H9 (cell line): ENCODE measurements around the gene HCAR3. TPM values are rescaled to one million over a fixed set of nuclear protein-coding genes. Genes with fewer than 3 reads are reported as not detected.

Experiments
- DNase-seq: peaks from one replicate; pipeline ENCODE4 v3.0.0-alpha.2; 2017
- H2AFZ ChIP-seq: one replicate; pipeline ENCODE4 v1.6.1; 2013; ENCODE audit warnings: mild to moderate bottlenecking, low read length, control low read depth, moderate library complexity
- H2AK5ac ChIP-seq: 2 replicates; pipeline ENCODE4 v1.6.1; 2013; ENCODE audit warnings: low read length, control low read depth, mixed read lengths; ENCODE audit not compliant: insufficient read length
- H2BK120ac ChIP-seq: one replicate; pipeline ENCODE4 v1.6.1; 2013; ENCODE audit warnings: low read depth, mild to moderate bottlenecking, low read length, control low read depth, inconsistent platforms; ENCODE audit not compliant: poor library complexity, severe bottlenecking
- H2BK12ac ChIP-seq: 2 replicates; pipeline ENCODE4 v1.6.1; 2013; ENCODE audit warnings: low read length, control low read depth, mixed read lengths, low read depth; ENCODE audit not compliant: insufficient read length
- H2BK15ac ChIP-seq: 2 replicates; pipeline ENCODE4 v1.6.1; 2013; ENCODE audit warnings: low read depth, low read length, control low read depth
- H2BK20ac ChIP-seq: one replicate; pipeline ENCODE4 v1.6.1; 2013; ENCODE audit warnings: low read depth, mild to moderate bottlenecking, low read length, control low read depth, inconsistent platforms; ENCODE audit not compliant: poor library complexity, severe bottlenecking
- H2BK5ac ChIP-seq: 2 replicates; pipeline ENCODE4 v1.6.1; 2013; ENCODE audit warnings: low read length, control low read depth, mixed read lengths; ENCODE audit not compliant: insufficient read length
- H3K14ac ChIP-seq: 2 replicates; pipeline ENCODE4 v1.6.1; 2013; ENCODE audit warnings: low read length, control low read depth; ENCODE audit not compliant: insufficient read depth
- H3K18ac ChIP-seq: 2 replicates; pipeline ENCODE4 v1.6.1; 2013; ENCODE audit warnings: low read depth, mild to moderate bottlenecking, mixed read lengths, low read length, control low read depth; ENCODE audit not compliant: insufficient read length
- H3K23ac ChIP-seq: 2 replicates; pipeline ENCODE4 v1.6.1; 2013; ENCODE audit warnings: low read length, control low read depth, mixed read lengths, low read depth; ENCODE audit not compliant: insufficient read length
- H3K23me2 ChIP-seq: 2 replicates; pipeline ENCODE4 v1.6.1; 2013; ENCODE audit warnings: low read depth, mild to moderate bottlenecking, mixed read lengths, low read length, control low read depth; ENCODE audit not compliant: insufficient read length, poor library complexity, severe bottlenecking
- H3K27ac ChIP-seq: 2 replicates; pipeline ENCODE4 v1.5.1; 2013; ENCODE audit warnings: low read length, control low read depth, mixed read lengths, low read depth; ENCODE audit not compliant: insufficient read length
- H3K27me3 ChIP-seq: 2 replicates; pipeline ENCODE4 v1.6.1; 2013; ENCODE audit warnings: low read length, control low read depth, inconsistent platforms; ENCODE audit not compliant: insufficient read depth
- H3K4ac ChIP-seq: 2 replicates; pipeline ENCODE4 v1.6.1; 2013; ENCODE audit warnings: low read depth, mild to moderate bottlenecking, control low read depth, inconsistent platforms, low read length, moderate library complexity
- H3K4me1 ChIP-seq: 2 replicates; pipeline ENCODE4 v1.6.1; 2013; ENCODE audit warnings: low read length, control low read depth, inconsistent platforms; ENCODE audit not compliant: insufficient read depth
- H3K4me2 ChIP-seq: 2 replicates; pipeline ENCODE4 v1.6.1; 2013; ENCODE audit warnings: low read length, control low read depth, mixed read lengths; ENCODE audit not compliant: insufficient read length, insufficient read depth
- H3K56ac ChIP-seq: 2 replicates; pipeline ENCODE4 v1.6.1; 2013; ENCODE audit warnings: low read depth, mild to moderate bottlenecking, mixed read lengths, low read length, control low read depth; ENCODE audit not compliant: insufficient read length
- H3K79me1 ChIP-seq: 2 replicates; pipeline ENCODE4 v1.6.1; 2013; ENCODE audit warnings: low read depth, mild to moderate bottlenecking, moderate library complexity, low read length, control low read depth, inconsistent platforms; ENCODE audit not compliant: insufficient read depth, poor library complexity, severe bottlenecking
- H3K79me2 ChIP-seq: 2 replicates; pipeline ENCODE4 v1.6.1; 2013; ENCODE audit warnings: low read length, control low read depth, inconsistent platforms; ENCODE audit not compliant: insufficient read depth
- H3K9ac ChIP-seq: 2 replicates; pipeline ENCODE4 v1.6.1; 2013; ENCODE audit warnings: low read length, control low read depth, mixed read lengths; ENCODE audit not compliant: insufficient read length; ENCODE audit errors: extremely low read depth
- H3K9me3 ChIP-seq: one replicate; pipeline ENCODE4 v1.6.1; 2013; ENCODE audit warnings: low read depth, low read length, inconsistent platforms; ENCODE audit not compliant: control insufficient read depth
- H3T11ph ChIP-seq: one replicate; pipeline ENCODE4 v1.6.1; 2013; ENCODE audit warnings: mild to moderate bottlenecking, low read length, control low read depth, inconsistent platforms
- H4K20me1 ChIP-seq: one replicate; pipeline ENCODE4 v1.6.1; 2013; ENCODE audit not compliant: control insufficient read depth, insufficient read length, insufficient read depth
- H4K5ac ChIP-seq: 2 replicates; pipeline ENCODE4 v1.6.1; 2013; ENCODE audit warnings: low read depth, mild to moderate bottlenecking, mixed read lengths, low read length, control low read depth; ENCODE audit not compliant: insufficient read length
- H4K8ac ChIP-seq: replicated peaks from 2 replicates; pipeline ENCODE4 v1.6.1; 2013; ENCODE audit warnings: low read length, control low read depth, mixed read lengths, low read depth; ENCODE audit not compliant: insufficient read length
- H4K91ac ChIP-seq: 2 replicates; pipeline ENCODE4 v1.6.1; 2013; ENCODE audit warnings: low read depth, mild to moderate bottlenecking, moderate library complexity, mixed read lengths, low read length, control low read depth; ENCODE audit not compliant: insufficient read length
- H3K27ac Mint-ChIP-seq, 3 experiments: 2 replicates in 2 of 3; 3 replicates in 1 of 3; pipeline ENCODE4 v1.8.0; 2020 to 2021; ENCODE audit warnings: mixed read lengths in 3 of 3, mild to moderate bottlenecking in 1 of 3, moderate library complexity in 1 of 3
- H3K27me3 Mint-ChIP-seq: 2 replicates; pipeline ENCODE4 v1.8.0; 2021; ENCODE audit warnings: low read depth, mild to moderate bottlenecking, moderate library complexity, mixed read lengths
- H3K36me3 Mint-ChIP-seq, 3 experiments: 2 replicates in 2 of 3; 3 replicates in 1 of 3; pipeline ENCODE4 v1.8.0; 2020 to 2021; ENCODE audit warnings: low read depth in 3 of 3, mixed read lengths in 3 of 3; ENCODE audit not compliant: insufficient read depth in 1 of 3
- H3K4me1 Mint-ChIP-seq, 2 experiments: 2 replicates each; pipeline ENCODE4 v1.8.0; 2020; ENCODE audit warnings: mixed read lengths in 2 of 2
- H3K4me3 Mint-ChIP-seq, 2 experiments: 2 replicates in 1 of 2; 3 replicates in 1 of 2; pipeline ENCODE4 v1.8.0; 2020 to 2021; ENCODE audit warnings: mild to moderate bottlenecking in 2 of 2, mixed read lengths in 2 of 2, moderate library complexity in 1 of 2
- H3K9me3 Mint-ChIP-seq, 2 experiments: 2 replicates in 1 of 2; 3 replicates in 1 of 2; pipeline ENCODE4 v1.8.0; 2020; ENCODE audit warnings: mild to moderate bottlenecking in 2 of 2, mixed read lengths in 2 of 2, moderate library complexity in 1 of 2
- CTCF ChIP-seq: fragments of 200-600 bp; sonication (generic); conservative IDR thresholded peaks from 3 replicates; pipeline ENCODE4 v1.8.0; 2021; ENCODE audit warnings: antibody characterized with exemption, mild to moderate bottlenecking
- WGBS: extraction: QIAGEN DNeasy Blood & Tissue Kit; methylation state at CpG from one replicate; pipeline ENCODE4 v1.1.7; 2013; ENCODE audit warnings: missing lambda C conversion rate, low lambda C conversion rate, mixed read lengths; ENCODE audit not compliant: insufficient read length; ENCODE audit errors: extremely low coverage; 5-methylcytosine and 5-hydroxymethylcytosine counted together
- total RNA-seq: library from RNA; stranded (reverse); gene quantifications from 2 replicates; pipeline ENCODE4 v1.2.1, GENCODE V29; 2021

The HCAR3 gene
- total RNA-seq, 1 experiment from 2014 or later, result not detected

- Histone ChIP-seq H4K5ac (no peak overlapping the region), H3T11ph (no peak overlapping the region), H3K9me3 (no peaks in the 10 kb centered on the region), H2BK15ac (no peak overlapping the region), H3K27ac (no peak overlapping the region), H2BK12ac (no peak overlapping the region), H3K23ac (no peak overlapping the region), H4K8ac (no peak overlapping the region), H2AFZ (no peak overlapping the region), H3K27me3 (no peaks in the 10 kb centered on the region), H3K4ac (no peak overlapping the region), H3K18ac (no peak overlapping the region), H3K79me1 (peaks cover 4% of the 10 kb centered on the region), H3K4me1 (no peaks in the 10 kb centered on the region), H3K14ac (no peak overlapping the region), H4K20me1 (no peaks in the 10 kb centered on the region), H2BK20ac (no peak overlapping the region), H3K9ac (no peak overlapping the region), H2BK5ac (no peak overlapping the region), H2AK5ac (no peak overlapping the region), H3K79me2 (peaks cover 7% of the 10 kb centered on the region; the same call in 1 of the 2 replicates), H4K91ac (no peak overlapping the region), H3K4me2 (no peak overlapping the region), H3K23me2 (peaks cover 5% of the 10 kb centered on the region), H3K56ac (no peak overlapping the region), H2BK120ac (no peak overlapping the region)
- no peak for TF ChIP-seq CTCF
- no peaks in the 10 kb centered on the region for H3K27me3 Mint-ChIP-seq
- peak overlapping the region; percentile 10 to 81 (median 58); a peak in 5 of 7 replicates for H3K27ac Mint-ChIP-seq
- WGBS, result no CpG with 5 or more reads among the region's 6 CpGs
- H3K4me3 Mint-ChIP-seq, result peak overlapping the region; percentile 35 to 56; a peak in 3 of 5 replicates
- H3K4me1 Mint-ChIP-seq, result peaks cover 32 to 34% of the 10 kb centered on the region in 2 experiments
- peak; percentile 82 for DNase-seq
- H3K9me3 Mint-ChIP-seq, result no peaks in the 10 kb centered on the region; a peak in 1 of 5 replicates
- peaks cover 8 to 23% (median 17%) of the 10 kb centered on the region in 3 experiments; a peak in 6 of 7 replicates for H3K36me3 Mint-ChIP-seq
Observed at GRCh38 chr12:122749569-122750332, 33.1 kb upstream of the HCAR3 start.
